Tongue (tissue), 2 donors: ENCODE measurements around the gene NF1. TPM values are rescaled to one million over a fixed set of nuclear protein-coding genes. Genes with fewer than 3 reads are reported as not detected.
"Not testable (repeated sequence)": the region's sequence is repeated elsewhere in the genome, so short reads cannot be mapped to it uniquely, and the experiment has no call there.

Source experiments
- DNase-seq: peaks from one replicate; pipeline ENCODE4 v3.0.0-alpha.2; 2015
- total RNA-seq: library from RNA; depleted of rRNA; stranded (reverse); fragments of >200 nt; gene quantifications from one replicate; pipeline ENCODE4 v1.2.3, GENCODE V29; 2014

NF1 gene
- total RNA-seq, 1 donor from 2014 or later: 106 TPM

GRCh38 chr17:31078290-31078689 is 16.5 kb upstream of the NF1 start:
- no peak for DNase-seq

DNA sequence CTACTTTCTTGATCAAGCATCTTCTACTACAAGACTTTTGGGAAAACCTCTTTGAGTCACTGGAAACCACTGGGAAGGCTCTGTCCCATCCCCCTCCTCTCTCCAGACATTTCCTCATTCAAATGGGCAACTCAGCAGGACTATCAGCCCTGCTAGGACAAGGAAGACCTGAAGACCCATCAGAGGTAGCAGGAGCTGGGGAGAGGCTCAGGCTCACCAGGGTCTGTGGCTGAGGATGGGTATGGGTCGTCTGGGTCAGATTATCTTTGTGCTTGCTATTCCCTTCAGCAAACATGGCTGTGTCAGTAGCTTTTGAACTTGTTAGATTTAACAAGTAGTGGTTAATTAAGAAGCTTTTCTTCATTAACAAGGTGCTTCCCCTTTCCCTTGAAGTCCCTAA is 15.0 kb upstream of the NF1 start:
- DNase-seq: no peak

- no peak for DNase-seq
These were observed 9.2 kb upstream of the NF1 start for GRCh38 chr17:31085563-31085962.

DNA sequence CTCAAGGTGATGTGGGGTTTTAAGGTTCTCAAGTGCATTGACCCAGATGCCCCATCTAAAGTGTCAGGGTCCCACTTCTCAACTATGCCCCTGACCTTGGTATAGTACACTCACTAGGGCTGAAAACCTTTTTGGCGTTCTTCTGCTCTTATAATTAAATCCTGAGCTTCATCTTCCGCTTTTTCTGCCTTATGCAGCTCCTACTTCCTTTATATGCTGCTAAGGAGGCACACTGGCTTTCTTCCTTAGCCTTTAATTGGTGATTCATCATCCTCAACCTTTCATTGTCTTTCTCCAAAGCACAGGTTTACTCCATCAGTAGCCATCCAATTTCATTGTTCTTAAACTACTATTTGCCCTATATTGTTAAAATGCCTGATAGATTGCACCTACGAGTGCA is 5.3 kb upstream of the NF1 start:
- DNase-seq: no peak

DNA sequence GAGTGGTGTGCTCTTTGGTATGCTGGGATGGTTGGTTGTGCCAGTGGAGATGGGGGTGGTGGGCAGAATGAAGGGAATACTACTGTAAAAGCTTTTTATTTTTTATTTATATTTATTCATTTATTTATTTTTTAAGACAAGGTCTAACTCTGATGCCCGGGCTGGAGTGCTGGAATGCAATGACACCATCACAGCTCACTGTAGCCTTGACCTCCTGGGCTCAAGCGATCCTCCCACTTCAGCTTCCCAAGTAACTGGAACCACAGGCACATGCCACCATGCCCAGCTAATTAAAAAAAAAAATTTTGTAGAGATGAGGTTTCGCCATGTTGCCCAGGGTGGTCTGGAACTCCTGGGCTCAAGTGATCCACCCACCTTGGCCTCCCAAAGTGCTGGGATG is 4.1 kb upstream of the NF1 start:
- not testable (repeated sequence) for DNase-seq

- no peak for DNase-seq
These were observed 2.2 kb upstream of the NF1 start for GRCh38 chr17:31092475-31093064.

- no peak for DNase-seq
These were observed 744 bp upstream of the NF1 start for GRCh38 chr17:31093866-31094599.

DNA sequence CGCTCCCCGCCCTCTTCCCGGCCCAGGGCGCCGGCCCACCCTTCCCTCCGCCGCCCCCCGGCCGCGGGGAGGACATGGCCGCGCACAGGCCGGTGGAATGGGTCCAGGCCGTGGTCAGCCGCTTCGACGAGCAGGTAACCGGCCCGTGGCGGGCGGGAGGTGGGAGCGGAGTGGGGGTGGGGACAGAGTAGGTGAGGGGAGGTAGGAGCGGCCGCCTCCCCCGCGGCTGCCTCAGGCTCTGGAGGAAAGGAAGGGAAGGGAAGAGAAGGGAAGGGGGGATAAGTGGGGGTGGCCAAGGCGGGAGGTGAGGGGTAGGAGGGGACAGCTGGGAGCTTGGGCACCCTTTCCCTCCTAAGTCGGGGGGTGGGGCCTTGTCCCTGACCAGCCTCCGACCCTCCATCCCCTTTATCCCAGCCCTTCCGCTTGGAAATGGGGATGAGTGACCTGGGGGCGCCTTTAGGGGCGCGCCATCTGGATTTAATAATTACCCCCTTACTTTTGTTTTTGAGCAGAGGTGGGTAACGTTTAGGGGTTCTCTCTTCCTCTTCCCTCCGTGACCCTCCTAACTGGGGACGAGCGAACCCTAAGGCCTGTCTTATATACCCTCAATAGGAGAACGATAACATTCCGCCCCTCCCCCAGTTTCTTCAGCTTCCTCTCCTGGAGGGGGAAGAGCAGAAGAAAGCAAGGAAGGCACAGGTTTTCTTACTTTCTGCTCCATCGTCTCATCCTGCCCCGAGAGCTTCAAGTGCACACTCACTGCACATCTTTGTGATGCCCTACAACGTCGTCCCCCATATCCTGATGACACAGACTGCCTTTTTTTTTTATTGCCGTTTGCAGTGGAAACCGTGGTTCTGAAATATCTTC is 694 bp downstream of the NF1 start:
- peak; percentile 81 for DNase-seq

GRCh38 chr17:31096106-31096436 is 1.3 kb downstream of the NF1 start:
- DNase-seq: no peak

DNA sequence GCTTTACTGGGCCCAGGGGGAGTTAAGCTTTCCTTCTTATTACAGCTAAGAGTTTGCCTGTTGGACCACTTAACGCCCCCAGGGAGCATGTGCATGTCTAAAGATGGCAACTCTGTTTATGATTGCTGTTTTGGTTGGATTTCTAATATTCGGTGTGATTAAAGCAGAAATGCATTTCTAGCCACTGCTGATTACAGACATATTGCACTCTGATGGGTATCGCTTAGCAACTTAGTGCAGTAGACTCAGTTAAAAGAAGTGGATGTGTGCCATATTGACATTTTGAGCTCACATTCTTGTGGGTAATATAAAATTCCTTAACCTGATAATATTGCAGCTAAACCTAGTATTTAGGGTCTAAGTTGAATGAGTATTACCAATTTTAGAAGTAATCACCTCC is 4.2 kb downstream of the NF1 start:
- DNase-seq: no peak

GRCh38 chr17:31100840-31101459 is 6.2 kb downstream of the NF1 start:
- no peak for DNase-seq

GRCh38 chr17:31101943-31102342 is 7.2 kb downstream of the NF1 start:
- DNase-seq: no peak

DNA sequence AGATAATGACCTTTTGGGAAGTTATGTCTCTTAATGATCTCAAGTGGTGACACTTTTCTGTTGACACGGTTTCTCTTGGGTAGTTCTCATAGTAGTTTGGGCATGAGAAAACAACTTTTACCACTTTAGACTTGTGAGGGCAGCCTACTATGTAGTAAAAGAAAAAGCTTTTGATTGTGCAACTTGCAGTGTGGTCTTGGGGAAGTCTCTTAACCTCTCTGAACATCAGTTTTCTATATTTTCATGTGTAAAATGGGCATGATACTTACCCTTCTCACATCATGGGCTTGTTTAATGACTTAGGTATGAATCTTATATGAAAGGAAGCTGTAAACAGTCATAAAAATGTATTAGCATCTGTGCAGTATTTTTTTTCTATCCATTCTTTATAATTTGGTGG is 11.2 kb downstream of the NF1 start:
- no peak for DNase-seq

DNA sequence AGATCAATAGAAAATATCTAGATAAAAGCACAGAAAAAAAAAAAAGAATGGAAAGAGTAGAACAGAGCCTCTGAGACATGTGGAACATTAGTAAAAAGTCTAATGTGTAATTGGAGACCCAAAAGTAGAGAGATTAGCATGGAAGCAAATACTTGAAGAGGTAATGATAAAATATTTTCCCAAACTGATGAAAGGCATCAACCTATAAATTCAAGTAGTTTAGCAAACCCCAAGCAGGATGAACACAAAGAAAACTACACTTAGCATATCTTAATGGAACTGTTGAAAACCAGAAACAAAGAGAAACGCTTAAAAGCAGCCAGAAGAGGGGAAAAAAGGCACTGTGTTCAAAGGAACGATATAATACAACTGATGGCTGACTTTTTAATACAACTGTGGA is 16.4 kb downstream of the NF1 start:
- DNase-seq: no peak

- DNase-seq: no peak
These were observed 17.4 kb downstream of the NF1 start for GRCh38 chr17:31112001-31112661.

GRCh38 chr17:31113368-31113767 is 18.6 kb downstream of the NF1 start:
- not testable (repeated sequence) for DNase-seq

- no peak for DNase-seq
These were observed 19.2 kb downstream of the NF1 start for GRCh38 chr17:31113939-31114338.

- no peak for DNase-seq
These were observed 20.3 kb downstream of the NF1 start for GRCh38 chr17:31114956-31115555.

DNA sequence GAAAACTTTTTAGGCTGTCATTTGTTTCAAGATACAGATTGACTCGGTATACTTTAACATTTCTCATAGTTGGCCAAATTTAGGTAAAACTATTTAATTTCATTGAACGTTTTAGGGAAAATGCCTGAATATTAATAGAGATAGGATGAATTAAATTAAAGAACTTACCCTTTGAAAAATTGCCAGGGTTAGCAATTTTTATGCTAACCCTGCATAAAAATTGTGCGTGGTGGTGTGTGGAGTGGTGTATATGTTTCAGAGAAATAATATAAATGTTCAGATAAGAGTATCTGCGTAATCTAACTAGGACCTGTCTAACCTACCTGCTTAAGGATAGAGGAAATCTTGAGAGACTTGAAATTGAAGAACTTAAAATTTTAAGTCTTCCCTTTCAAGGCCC is 21.4 kb downstream of the NF1 start:
- DNase-seq: no peak

- DNase-seq: no peak
These were observed 28.0 kb downstream of the NF1 start for GRCh38 chr17:31122746-31123145.

- no peak for DNase-seq
These were observed 31.5 kb downstream of the NF1 start for GRCh38 chr17:31126318-31126717.

GRCh38 chr17:31128241-31128640 is 33.5 kb downstream of the NF1 start:
- DNase-seq: no peak
